GM18858 (cell line): ENCODE data around the gene SWSAP1.
"Not testable (repeated sequence)": the region's sequence is repeated elsewhere in the genome, so short reads cannot be mapped to it uniquely, and the experiment has no call there.

Experiments
- ATAC-seq: cut with Tn5 transposase; IDR thresholded peaks from one replicate; pipeline ENCODE4 v1.9.1; 2021; ENCODE audit not compliant: unreplicated experiment

The SWSAP1 gene

DNA sequence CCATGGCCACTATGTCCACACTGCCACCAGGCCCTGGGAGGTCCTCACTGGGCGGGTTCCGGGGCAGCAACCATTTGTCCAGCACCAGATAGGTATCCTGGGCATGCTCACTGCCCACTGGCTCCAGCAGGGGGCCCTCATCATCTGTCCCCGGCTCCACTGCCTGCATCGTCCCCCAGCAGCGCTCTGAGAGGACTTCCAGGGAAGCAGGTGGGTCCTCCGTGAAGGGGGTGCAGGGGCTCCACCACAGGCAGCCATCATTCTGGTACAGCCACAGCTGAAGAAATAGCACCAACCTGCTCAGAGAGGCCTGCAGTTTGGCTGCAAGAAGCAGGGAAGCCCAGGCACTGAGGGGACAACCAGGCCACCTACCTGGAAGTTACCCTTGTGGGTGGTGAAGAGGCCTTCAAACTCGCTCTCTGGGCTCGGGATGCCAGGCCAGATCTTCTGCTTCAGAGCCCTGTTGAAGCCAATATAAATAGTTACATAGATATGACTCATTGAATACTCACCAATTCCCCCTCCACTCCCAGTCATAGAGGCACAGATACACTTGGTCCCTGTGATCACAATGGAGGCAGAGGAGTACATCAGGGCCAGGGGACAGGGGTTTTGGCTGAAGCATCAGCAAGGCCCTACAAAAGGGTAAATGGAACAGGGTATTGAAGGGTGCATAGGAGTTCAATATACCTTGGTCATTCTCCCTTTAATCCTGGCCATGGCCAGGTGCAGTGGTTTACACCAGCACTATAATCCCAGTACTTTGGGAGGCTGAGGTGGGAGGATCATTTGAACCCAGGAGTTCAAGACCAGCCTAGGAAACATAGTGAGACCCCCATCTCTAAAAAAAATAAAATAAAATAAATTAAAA is 4.1 kb downstream of the SWSAP1 start:
- ATAC-seq, result no peak

DNA sequence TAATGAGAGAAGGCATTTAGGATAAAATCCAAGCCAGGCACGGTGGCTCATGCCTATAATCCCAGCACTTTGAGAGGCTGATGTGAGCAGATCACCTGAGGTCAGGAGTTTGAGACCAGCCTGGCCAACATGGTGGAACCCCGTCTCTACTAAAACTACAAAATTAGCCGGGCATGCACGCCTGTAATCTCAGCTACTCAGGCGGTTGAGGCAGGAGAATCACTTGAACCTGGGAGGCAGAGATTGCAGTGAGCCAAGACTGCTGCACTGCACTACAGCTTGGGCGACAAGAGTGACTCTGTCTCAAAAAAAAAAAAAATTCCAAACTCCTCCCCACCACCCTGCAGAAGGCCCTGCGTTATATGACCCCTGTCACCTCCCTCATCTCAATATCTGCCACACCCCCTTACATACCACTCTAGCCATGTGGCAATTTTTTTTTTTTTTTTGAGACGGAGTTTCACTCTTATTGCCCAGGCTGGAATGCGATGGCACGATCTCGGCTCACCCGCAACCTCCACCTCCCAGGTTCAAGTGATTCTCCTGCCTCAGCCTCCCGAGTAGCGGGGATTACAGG is 4.9 kb downstream of the SWSAP1 start:
- ATAC-seq, result not testable (repeated sequence)

DNA sequence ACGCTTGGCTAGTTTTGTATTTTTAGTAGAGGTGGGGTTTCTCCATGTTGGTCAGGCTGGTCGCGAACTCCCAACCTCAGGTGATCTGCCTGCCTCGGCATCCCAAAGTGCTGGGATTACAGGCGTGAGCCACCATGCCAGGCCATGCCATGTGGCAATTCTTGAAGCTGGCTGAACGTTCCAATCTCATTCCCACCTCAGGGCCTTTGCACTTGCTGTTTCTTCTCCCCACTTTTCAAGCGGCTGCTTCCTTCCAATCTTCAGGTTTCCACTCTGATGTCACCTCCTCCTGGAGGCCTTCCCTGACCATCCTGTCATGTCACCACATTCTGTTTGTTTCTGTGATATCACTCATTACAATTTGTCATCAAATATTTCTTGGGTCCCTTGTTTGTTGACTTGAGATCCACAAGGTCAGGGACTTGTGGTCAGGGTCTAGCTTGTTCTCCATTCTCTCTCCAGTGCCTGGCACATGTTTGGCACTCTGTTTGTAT is 5.4 kb downstream of the SWSAP1 start:
- no peak for ATAC-seq

DNA sequence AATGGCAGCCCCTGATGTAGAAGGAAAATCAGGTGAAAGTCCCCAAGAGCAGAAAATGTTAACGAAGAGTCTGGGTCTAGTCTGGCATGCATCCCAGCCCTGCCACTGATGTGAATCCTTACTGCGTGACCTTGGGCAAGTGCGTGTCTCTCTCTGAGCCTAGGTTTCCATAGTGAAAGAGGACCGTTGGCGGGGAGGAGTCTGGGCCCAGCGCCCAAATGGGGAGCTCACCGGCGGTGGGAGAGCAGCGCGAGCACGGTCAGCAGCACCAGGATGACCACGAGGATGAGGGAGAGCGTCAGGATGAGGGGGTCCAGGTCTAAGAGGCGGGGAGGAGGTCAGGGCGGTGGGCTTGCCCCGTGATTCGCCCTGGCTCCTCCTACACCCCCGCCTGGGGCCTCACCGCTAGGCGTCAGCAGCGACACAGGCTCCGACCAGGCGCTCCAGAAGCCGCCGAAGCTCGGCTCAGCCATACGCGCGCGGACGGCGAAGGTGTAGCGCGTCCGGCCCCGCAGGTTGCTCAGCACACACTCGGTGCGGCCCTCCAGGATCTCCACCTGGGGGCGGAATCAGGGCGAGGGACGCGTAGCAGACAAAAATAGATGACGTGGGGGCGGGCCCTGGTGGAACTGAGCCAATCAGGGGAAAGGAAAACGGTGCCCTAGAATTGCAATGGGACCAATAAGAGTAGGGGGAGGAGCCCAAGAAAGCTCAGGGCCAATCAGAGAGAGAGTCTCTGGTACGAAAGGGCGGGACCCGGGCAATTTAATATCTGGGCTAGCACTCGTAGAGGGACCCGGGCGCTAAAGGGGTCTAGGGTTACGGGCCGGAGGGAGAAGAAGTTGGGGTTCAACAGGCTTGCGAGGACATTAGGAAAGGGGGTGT is 6.4 kb downstream of the SWSAP1 start:
- ATAC-seq, result peak; percentile 60

DNA sequence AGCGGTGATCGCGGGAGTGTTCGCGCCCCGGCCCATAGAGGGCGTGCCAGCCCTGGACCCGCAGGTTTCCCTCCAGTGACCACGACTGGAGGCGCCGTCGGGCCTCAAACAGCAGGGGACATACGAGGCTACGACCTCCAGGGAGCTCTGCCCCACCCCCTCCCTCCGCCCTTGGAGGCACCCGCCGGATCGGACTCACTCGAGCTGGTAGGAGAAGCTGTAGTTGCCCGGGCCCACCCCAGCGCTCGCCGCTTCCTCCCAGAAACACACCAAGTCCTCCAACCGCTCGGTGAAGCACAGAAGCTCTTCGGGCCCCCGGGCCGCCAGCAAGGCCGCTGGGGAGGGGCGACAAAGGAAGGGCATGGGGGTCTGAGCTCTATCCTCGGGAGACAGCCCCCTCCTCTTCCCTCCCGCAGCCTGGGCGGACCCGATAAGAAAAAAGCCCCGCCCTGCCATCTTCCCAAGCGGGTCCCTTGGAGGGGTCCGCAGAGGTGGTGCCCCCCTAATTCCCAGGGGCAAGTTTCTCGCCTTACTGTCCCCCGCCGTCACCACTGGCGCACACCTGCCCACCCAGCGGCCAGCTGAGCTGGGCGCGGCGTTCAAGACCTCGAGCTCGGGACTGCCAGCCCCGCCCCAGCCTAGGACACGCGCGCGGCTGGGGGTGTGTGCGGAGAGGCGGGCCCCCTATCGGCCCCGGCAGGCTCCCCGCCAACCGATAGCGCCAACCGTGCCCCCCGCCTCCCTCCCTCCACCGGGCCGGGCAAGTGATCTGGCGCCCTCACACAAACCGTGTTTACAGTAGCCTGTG is 8.6 kb downstream of the SWSAP1 start:
- ATAC-seq, result no peak

DNA sequence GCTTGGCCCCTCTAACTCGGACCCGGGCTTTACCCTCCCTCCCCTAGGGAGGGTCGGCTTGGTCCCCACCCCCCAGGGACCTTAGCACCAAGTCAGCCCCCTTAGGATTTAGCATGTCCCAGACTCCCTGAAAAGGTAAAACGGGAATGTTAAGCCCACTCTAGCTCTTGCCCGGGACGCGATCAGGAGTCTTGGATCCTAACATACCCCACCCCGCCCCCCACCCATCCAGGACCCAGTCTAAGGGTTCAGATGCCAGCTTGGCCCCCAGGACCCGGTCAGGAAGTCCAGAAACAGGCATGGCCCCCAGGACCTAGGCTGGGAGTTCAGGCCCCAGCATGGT is 9.2 kb downstream of the SWSAP1 start:
- ATAC-seq, result no peak

DNA sequence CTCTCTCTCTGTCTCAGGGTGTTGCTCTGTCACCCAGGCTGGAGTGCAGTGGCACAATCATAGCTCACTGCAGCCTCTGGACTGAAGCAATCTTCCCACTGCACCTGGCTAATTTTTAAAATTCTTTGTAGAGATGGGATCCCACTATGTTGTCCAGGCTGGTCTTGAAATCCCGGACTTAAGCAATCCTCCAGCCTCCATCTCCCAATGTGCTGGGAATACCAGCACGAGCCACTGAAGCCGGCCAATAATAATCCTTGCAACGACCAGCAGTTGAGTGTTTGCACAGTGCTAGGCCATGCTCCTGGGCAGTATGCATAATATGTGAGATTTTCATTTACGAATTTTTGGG is 10.3 kb downstream of the SWSAP1 start:
- no peak for ATAC-seq

DNA sequence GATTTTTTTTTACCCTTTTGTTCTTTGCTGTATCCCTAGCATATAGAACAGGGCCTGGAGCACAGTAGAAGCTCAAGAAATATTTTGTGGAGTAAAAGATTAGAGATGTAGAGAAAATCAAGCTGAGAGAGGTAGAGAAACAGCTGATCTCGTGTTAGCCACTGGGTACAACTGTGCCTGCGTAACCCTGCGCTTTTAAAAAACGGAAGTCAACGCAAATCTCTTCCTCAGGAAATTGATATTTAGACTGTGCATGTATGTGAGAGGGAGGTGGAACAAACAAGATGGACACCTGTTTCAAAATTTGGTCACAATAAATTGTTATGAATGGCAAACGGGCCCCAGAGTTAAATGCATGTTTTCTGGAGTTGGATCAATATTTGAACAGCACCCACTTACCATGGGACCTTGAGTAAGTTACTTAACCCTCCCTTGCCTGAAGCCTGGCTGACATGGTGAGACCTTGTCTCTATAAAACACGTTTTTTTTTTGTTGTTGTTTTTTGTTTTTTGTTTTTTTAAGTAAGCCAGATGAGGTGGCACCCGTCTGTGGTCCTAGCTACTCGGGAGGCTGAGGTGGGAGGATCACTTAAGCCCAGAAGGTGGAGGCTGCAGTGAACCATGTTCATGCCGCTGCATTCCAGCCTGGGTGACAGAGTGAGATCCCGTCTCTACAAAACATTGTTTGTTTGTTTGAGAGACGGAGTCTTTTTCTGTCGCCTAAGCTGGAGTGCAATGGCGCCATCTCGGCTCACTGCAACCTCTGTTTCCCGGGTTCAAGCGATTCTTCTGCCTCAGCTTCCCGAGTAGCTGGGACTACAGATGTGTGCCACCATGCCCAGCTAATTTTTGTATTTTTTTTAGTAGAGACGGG is 12.9 kb downstream of the SWSAP1 start:
- no peak for ATAC-seq

DNA sequence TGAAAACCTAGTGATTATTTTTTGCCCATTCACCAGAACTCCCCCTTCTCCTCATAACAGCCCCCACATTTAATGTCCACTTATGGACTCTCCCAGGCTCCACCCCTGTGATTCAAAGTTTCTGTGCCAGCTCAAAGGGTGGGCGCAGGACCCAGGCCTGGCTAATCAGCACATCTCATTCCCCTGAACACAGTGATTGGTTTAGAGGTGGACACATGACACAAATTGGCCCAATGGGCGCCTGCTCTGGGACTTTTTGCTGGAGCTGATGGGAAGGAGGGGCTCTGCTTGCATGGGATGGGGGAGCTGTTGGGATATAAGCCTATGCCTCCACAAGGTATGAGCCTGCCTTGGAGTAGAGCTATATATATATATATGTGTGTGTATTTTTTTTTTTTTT is 15.9 kb downstream of the SWSAP1 start:
- ATAC-seq, result no peak

DNA sequence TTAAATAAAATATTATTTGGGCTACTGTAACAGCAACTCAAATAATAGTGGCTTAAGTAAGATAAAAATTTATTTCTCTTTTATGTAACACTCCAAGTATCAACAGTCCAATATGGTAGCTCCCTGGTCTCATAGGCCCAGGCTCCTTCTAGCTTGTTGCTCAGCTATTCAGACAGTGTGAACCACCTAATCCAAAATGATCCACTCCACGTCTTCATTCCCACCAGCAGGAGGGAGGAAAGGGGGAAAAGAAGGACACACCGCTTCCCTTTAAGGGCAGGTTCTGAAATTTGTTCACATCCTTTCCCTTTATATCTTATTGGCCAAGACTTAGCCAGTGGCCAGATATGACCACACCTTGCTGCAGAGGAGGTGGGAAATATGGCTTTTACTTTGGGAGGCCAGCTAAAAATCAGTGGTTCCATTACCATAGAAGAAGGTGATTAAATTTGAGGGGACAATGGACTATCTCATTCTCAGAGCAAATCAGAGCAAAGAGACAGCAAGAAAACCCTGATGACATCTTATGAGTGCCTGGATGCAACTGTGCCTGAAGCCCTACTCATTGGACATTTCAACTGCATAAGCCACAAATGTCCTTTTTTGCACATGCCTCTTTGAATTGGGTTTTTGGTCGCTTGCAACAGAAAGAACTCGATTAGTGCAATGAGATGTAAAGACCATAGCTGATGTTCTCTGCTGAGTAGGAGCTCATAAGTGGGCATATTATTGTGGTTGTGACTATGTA is 16.6 kb downstream of the SWSAP1 start:
- ATAC-seq, result no peak

DNA sequence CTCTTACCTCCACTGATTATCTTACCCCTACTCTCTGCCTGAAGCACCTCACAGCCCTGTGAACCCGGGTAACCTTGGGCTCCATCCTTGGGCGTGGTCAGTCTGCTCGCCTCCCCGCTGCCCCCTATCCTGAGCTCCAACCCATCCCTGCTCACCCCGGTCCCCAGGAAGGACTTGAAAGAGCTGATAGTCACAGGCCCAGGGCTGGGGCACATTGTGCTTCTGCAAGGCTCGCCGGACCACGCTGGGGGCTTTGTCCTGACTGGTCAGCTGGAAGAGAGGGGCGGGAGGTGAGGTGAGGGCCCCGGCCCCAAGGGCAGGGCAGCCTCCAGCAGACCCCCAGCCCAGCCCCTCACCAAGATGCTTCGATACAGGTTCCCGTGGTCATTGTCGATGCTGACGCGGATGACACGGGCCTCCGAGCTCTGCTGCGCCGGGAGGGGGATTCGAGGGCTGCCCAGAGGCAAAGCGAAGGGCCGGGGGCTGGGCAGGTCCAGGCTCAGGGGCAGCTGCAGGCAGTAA is 22.7 kb downstream of the SWSAP1 start:
- ATAC-seq, result no peak

DNA sequence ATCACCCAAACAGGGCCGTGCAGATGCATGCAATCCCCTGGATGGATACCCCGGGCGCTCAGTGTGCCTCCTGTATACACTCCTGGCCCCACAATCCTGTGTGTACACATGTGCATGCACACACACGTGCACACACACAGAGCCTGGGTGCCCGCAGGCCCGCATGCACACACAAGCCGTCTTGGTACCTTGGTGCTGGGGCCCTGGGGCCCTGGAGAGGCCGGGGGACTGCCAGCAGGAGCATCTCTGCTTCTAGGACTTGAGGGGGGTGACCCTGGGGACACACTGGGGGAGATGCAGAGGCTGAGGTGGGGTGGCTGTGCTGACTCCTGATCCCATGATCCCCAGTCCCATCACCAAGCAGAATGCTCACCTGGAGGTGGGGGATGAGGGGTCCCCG is 25.2 kb downstream of the SWSAP1 start:
- no peak for ATAC-seq

DNA sequence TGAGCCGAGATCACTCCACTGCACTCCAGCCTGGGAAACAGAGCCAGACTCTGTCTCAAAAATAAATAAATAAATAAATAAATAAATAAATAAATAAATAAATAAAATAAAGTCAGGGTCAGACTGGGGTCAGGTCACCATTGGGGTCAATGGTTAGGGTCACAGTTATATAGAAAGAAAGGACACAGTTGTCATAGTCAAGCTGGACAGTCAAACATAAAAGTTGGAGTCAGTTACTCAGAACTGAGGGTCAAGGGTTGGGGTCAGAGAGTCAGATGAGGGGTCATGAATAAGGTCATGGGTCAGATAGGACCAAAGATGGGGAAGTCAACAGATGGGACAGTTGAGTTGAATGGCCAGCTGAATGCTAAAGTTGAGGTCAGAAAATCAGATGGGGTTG is 26.3 kb downstream of the SWSAP1 start:
- no peak for ATAC-seq

DNA sequence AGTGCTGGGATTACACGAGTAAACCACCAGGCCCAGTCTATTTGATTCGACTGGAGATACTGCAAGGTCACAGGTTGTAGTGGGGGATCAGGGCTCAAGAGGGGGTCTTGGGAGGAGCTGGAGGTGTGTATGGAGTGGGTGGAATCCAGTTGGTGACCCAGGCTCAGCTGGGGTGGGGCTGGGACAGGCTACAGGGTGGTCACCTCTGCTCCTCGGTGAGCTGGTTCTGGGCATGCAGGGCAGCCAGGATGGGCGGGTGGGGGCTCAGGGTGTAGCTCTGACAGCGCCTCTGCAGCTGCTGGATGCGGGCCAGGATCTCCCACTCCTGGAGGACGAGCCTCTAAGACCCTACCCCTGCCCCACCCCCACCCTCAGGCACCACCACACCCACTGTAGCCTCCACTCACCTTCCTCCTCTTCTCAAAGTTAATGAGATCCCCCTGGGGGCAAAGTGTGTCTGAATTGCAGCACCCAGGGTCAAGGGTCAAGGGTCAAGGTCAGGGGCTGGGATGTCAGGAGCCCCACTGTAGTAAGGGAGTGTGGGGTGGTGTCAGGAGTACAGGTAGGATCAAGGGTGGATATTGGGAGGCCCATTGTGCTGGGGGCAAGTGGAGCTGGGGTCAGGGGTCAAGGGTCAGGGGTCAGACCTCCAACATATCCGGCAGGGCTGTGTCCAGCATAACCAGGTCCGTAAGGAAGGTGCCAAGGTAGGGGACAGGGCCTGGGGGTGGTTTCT is 27.5 kb downstream of the SWSAP1 start:
- ATAC-seq, result no peak

DNA sequence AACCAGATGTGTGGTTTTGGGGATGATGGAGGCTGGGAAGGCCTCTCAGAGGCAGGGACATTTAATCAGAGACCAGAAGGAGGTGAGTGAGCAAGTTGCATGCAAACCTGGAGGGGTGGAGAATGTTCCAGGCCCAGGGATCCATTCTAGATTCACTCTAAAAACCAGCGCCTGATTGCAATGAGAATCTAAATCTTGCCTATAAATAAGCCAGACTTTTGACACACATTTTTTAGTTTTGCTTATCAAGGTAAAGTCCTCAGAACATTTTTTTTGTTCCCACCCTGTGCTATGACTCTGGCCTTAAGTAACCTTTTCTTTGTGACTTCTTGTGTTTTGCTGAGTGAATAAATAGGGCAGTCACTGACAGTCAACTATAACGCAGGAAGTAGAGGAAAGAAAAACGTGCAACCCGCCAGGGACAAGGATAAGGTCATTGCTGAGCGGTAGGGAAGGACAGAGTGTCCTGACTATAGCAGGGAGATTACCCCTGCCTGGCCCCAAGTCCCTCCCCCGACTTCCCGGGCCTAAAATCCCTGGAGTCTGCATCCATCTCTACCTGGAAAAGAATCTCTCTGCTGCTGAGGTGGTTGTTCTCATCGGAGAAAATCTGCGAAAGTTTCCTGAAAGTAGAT is 30.2 kb downstream of the SWSAP1 start:
- no peak for ATAC-seq

DNA sequence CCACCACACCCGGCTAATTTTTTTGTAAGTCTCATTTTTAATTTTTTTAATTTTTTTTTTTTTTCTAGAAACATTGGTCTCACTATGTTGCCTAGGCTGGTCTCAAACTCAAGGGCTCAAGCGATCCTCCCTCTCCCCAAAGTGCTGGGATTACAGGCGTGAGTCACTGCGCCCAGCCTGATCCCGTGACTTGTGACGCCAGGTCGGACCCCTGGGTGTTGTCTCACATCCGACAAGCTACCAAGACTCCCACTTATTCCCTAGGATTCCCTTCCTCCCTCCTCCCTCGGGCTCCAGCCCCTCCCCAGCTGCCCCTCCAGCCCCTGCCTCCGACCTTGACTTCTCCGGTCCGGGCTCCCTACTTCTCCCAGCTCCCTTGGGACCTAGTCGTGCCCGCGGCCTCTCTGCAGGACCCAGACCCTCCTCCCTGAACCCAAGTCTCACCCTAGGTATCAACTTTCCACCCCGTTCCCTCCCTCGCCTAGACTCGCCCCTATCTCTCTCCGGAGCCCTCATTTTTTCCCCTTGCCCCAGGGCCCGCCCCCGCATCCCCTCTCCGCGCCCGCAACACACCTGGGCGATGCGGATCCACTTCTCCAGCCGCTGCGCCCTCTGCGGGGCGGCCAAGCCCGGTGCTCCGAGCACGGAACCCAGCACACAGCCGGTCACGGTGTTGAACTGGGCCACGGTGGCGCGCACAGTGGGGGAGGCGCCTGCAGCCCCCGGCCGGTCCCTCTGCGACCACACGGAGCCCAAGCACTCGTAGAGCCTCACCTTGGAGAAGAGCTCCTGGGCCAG is 31.6 kb downstream of the SWSAP1 start:
- ATAC-seq, result no peak

DNA sequence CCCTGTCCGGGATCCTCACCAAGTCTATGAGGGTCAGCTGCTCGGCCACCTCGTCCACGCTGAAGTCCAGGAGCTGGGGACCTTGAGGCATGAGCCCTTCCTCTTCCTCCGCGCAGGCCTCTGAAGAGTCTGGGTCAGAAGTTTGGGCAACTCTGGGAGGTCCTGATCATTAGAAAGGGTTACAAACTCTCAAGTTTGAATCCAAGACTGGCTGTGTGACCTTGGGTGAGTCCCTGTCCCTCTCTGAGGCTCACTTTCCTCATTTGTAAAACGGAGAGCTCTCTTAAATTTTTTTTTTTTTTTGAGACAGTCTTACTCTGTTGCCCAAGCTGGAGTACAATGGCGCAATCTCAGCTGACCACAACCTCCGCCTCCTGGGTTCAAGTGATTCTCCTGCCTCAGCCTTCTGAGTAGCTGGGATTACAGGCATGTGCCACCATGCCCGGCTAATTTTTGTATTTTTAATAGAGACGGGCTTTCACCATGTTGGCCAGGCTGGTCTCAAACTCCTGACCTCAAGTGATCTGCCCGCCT is 32.3 kb downstream of the SWSAP1 start:
- not testable (repeated sequence) for ATAC-seq
